Measurements from ENCODE around the gene DNAH11.
"Not testable (repeated sequence)": the region's sequence is repeated elsewhere in the genome, so short reads cannot be mapped to it uniquely, and the experiment has no call there.

Gene DNAH11

DNA sequence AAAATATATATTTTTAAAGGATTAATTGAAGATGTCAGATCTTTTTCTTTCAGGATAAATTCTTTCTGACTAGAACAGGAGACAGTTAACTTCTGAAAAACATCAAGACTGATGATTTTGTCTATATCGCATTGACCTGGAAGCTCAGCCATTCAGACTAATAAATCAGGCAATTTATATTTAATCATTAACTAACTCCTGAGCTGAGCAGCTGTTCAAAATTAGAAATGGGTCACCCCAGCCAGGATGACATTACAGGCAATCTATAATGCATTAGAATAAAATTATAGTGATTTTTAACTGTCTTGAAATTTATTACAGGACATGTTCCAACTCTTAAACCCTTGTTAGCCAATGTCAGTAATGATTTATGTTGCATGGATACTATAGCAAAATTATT, 263.0 kb downstream of the DNAH11 start:
- no peak for DNase-seq

DNA sequence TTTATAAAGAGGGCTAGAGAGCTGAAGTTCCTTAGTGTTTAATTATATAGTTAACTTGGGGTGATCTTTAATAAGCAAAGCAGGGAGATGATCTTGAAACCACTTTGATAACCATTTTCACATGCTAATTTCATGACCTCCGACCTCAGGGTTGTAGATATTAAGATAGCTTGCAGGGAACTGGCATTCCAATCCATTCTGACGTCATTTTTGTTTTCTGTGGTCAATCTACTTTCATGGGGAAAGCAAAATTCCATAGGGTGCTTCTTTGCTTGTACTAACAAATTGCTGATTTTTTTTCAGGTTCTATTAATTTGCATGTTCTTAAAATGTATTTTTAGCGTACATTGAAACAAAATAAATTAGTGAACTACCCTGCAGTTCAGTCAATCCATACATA, 263.5 kb downstream of the DNAH11 start:
- DNase-seq, result no peak

- DNase-seq, result no peak
These were observed 276.2 kb downstream of the DNAH11 start for GRCh38 chr7:21819048-21819447.

- no peak for DNase-seq
These were observed 286.0 kb downstream of the DNAH11 start for GRCh38 chr7:21828841-21829240.

GRCh38 chr7:21829731-21830130, 286.9 kb downstream of the DNAH11 start:
- DNase-seq, result no peak

GRCh38 chr7:21844742-21845141, 301.9 kb downstream of the DNAH11 start:
- DNase-seq, result no peak

DNA sequence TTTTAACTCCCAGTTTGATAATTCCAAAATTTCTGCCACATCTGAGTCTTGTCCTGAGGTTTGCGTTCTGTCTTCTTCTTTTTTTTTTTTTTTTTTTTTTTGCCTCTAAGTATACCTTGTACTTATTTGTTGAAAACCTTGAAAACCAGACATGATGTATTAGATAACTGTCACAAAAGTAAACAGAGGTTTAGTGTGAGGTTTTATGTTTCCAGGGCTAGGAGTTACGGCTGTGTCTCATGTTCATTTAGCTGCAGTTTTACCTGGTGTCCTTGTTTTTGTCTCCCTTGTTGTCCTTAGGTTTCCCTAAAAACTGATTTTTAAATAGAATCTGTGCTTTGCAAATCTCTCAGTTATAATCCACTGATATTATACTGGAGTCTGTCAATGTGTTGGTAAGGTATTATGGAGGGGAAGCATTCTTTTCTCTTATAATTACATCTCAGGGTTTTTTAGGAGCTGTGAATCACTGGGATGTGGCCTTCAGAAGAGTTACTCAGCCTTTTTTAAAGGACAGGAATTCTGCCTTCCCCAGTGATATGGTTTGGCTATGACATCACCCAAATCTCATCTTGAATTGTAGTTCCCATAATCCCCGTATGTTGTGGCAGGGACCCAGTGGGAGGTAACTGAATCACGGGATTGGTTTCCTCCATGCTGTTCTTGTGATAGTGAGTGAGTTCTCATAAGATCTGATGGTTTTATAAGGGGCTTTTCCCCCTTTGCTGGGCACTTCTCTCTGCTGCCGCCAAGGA, 307.9 kb downstream of the DNAH11 start:
- DNase-seq, result no peak

DNA sequence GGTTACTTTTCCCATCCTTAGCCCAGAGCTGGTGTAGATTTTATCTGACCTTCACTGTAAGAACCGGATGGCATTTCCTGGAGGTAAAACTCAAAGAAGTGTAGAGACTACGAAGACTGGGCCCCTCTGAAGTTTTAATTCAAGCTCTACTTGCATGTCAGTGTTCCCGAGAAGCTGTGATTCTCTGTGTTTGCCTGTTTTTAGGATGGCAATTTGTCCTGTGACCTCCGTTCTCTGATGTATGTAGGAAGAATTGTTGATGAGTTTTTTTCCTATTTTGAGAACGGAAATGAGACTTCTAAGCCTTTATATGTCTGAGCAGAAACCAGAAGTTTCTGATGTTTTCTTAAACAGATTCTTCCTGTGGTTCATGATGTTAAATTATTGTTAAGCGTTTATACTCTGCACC, 308.7 kb downstream of the DNAH11 start:
- no peak for DNase-seq

GRCh38 chr7:21865631-21866204, 322.9 kb downstream of the DNAH11 start:
- DNase-seq, result peak; percentile 63

DNA sequence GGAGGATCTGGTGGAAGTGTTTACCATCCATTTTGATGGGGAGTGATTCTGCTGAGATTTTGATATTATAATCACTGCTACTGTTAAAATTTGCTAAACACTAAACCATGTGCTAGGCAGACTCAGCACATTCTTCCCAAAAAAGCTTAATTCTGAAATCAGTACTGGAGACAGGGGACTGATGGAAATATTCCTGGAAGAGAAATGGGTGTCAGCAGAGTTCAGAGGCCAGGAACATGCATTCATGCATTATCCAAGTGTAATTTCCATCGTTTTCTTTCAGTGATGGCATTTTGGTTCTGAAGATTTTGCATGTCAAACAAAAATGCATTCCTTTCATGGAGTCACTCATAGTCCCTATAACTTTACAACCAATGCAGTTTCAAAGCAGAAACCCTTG, 323.9 kb downstream of the DNAH11 start:
- DNase-seq, result no peak

DNA sequence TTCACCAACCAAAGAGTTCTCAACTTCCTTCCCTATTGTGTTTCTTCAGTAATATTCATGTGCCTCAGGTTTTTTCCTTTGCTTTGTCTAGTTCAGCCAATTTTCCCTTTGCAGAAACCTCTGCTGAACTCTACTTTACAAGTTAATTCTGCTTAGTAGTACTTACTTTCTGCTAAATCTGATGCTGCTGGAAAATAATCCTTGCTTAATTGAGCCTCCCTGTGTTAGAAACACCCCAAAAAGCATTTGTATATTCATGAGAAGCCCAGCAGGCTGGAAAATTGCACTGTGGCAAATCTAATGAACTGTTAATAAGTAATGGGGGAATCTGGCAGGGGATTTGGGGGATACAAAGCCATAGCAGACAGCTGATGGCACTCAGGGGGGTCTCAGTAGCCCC, 324.4 kb downstream of the DNAH11 start:
- DNase-seq, result no peak

DNA sequence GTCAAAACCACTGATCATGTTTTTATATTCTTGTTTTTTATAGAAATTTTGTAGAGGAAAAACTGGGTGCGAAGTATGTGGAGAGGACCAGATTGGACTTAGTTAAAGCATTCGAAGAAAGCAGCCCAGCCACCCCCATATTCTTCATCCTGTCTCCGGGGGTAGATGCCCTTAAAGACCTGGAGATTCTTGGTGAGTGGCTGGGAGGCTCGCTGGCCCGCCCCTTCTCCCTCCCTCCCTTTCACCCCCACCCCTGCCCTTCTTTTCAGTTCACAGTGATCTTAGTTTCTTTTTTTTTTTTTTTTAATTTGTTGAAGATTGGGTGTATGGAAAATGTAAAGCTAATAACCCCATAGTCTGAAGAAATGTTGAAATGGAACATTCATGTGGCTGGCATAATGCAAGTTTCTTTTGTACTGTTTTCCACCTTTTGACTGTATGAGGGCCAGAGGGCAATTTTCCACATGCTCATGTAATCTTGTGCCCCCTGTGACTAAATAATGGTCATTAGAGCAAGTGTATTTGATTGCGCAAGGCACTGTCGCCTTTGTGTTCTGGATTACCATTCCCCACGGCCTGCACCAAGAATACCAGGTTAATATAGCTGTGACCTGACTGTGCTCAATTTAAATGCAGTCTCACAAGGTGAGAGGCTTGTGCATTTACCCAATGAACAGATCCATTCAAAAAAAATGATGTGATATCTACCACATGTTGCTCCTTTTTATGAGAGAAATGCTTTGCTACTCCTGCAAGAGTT, 325.2 kb downstream of the DNAH11 start:
- no peak for DNase-seq

- no peak for DNase-seq
These were observed 325.7 kb downstream of the DNAH11 start for GRCh38 chr7:21868576-21868850.

DNA sequence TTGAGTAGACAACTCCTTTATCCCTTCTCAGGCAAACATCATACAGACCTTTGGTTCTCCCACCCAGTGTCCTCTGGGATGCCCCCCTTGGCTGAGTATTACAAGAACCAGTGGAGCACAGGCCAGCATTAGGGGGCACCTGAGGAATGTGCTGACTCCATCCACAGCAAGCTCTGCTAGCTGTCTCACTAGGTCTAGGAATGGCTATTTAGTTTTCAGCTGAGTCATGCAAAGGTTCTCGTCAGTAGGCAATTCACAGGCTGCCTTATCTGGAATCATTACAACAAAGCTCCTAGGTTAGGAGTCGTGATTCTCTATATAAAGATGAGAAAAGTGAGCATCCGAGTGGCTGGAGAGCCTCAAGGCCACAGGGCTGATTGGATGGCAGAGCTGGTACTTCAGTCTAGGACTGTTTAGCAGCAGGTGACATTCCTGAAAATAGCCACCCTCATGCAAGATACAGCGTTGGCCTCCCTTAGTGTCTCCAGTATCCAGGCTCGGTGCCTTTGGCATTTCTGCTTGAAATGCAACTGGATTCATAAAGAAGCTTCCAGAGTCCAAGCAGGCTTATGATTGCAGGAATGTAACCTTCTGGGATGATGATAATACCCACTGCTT, 327.1 kb downstream of the DNAH11 start:
- DNase-seq, result no peak

DNA sequence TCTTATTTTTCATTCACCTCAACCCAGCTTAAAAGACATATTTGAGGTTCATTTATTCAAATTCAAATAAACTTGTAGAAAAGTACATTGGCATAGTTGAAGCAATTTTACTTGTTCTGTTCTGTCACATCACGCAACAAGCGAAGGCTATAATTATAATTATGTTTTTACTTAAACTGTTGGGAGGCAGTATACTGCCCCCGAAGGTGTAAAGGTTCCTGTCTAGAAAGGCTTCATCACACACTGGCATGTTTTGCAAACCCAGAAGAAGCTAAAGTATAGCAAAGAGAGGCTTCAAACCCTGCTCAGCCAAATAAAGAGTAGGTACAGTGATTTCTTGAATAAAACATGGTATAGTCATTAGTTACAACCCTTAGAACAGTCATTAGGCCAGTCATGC, 340.2 kb downstream of the DNAH11 start:
- no peak for DNase-seq

DNA sequence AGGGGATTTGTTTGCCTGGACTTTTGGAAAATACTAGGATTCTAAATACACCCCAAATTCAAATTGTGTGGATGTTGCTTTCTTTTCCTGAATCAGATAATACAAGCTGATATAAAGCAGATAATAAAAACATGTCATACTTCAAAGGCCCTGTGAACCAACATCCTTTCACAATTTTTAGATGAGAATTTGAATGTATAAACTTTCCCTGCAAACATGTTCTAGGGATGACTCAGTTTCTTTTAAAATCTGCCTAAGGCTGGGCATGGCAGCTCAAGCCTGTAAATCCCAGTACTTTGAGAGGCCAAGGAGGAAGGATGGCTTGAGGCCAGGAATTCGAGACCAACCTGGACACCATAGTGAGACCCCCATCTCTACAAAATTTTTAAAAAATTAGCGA, 340.7 kb downstream of the DNAH11 start:
- not testable (repeated sequence) for DNase-seq

GRCh38 chr7:21884496-21884895, 341.7 kb downstream of the DNAH11 start:
- no peak for DNase-seq

GRCh38 chr7:21886396-21886795, 343.6 kb downstream of the DNAH11 start:
- DNase-seq, result no peak

GRCh38 chr7:21887353-21887752, 344.5 kb downstream of the DNAH11 start:
- DNase-seq, result no peak

GRCh38 chr7:21887779-21888178, 344.9 kb downstream of the DNAH11 start:
- no peak for DNase-seq

DNA sequence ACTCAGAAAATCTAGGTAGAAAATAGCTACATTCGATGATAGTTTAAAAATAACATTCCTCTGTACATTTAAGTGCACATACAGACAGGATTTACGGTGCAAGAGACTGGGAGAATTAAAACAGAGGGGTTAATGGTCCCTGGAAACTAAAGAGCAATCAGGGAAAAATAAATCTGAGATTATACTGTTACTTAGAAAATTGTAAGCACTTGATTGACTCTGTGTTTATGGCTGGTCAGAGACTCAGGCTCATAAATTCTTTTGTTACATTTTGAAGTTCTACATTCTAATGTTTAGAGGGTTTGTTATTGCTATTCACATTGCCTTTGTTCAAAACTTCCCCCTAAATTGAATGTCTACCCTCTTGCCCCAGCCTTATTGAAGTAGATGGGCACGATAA, 348.5 kb downstream of the DNAH11 start:
- DNase-seq, result no peak

DNA sequence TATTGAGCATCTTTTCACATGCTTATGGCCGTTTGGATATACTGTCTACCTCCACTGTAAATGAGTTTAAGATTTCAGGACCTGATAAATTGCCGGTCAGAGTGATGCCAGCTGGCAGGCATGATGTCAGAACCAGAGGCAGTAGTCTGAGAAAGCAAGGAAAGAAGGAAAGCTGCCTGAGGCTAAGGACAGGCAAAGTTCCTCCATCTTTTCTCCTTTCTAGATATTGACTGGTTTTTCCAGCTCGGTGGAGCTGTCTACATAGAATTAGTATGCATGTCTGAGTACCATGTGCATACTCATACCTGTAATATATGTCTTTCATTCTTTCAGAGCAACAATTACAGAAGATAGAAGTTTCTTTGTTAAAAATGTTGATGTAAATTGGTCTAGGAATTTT, 350.6 kb downstream of the DNAH11 start:
- no peak for DNase-seq

- peak; percentile 87 for DNase-seq
These were observed 355.6 kb downstream of the DNAH11 start for GRCh38 chr7:21898265-21898930.

Measured in MV-4-11 (cell line).